Adrenal gland (tissue), 5 donors: ENCODE measurements around the gene OR10H1.

Experiments used
- CTCF ChIP-seq, 6 experiments: fragments of 450-650 bp in 4 of 6; fragments of 200-600 bp in 2 of 6; sonication (generic) in 1 of 6; IDR thresholded peaks; 1 replicate in 5 of 6; 2 replicates in 1 of 6; pipeline versions ENCODE4 v1.5.1 to v1.8.0; 2016 to 2021; ENCODE audit warnings: antibody characterized with exemption in 6 of 6, mild to moderate bottlenecking in 2 of 6, moderate library complexity in 1 of 6
- POLR2A ChIP-seq, 2 donors: fragments of 450-650 bp; IDR thresholded peaks; one replicate each; pipeline ENCODE4 v1.6.1; 2017; ENCODE audit warnings: antibody characterized with exemption in 2 of 2, mild to moderate bottlenecking in 2 of 2, moderate library complexity in 1 of 2
- donor health status: DM: no; HTN: no; CAD: no.

- no peak for TF ChIP-seq POLR2A (IDR thresholded peaks at IDR 0.05)
- TF ChIP-seq CTCF (IDR thresholded peaks at IDR 0.05), result no peak
Observed at GRCh38 chr19:15769586-15769985, 45.9 kb downstream of the OR10H1 start.
